IPS-11a (cell line): ENCODE results near the gene POLR2E.

Experiments
- H3K4me3 ChIP-seq: one replicate; pipeline ENCODE4 v1.5.1; 2013; ENCODE audit warnings: low read depth, low read length, control low read depth

POLR2E gene

DNA sequence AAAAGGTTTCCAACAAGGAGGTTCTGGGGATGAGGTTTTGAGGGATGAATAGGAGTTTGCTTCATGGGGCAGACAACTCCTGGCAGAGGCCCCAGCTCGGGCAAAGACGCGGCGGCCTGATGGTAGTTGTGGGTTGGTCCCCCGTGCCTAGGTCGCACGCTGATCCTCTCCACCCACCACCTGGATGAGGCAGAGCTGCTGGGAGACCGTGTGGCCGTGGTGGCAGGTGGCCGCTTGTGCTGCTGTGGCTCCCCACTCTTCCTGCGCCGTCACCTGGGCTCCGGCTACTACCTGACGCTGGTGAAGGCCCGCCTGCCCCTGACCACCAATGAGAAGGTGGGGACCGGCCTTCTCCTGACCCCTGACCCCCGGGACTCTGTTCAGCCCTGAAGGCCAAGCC lies 43.4 kb downstream of the POLR2E start:
- no peak overlapping the region for H3K4me3 ChIP-seq

DNA sequence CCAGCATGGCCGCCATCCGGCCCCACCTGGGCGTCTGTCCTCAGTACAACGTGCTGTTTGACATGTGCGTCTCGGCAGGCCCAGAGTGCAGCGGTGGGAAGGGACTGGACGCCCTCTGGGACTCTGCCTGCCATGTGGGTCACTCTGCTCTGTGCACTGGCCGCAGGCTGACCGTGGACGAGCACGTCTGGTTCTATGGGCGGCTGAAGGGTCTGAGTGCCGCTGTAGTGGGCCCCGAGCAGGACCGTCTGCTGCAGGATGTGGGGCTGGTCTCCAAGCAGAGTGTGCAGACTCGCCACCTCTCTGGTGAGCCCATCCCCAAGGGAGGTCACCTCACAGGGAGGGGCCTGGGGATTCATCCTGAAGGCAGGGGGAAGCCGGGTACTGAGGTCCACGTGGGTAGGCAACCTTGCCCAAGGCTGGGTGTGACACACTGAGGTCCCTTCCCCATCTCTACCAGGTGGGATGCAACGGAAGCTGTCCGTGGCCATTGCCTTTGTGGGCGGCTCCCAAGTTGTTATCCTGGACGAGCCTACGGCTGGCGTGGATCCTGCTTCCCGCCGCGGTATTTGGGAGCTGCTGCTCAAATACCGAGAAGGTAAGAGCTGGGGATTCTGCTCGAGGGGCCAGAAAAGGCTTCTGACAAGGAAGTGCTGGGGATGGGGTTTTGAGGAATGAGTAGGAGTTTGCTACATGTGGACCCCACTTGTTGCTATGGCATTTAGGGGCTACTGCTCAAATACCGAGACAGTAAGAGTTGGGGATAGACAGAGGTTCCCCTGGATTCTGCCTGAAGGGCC lies 44.0 kb downstream of the POLR2E start:
- H3K4me3 ChIP-seq = no peak overlapping the region

GRCh38 chr19:1049800-1050199 lies 45.4 kb downstream of the POLR2E start:
- H3K4me3 ChIP-seq = no peak overlapping the region

- no peak overlapping the region for H3K4me3 ChIP-seq
Observed at GRCh38 chr19:1049106-1049505, 46.1 kb downstream of the POLR2E start.

DNA sequence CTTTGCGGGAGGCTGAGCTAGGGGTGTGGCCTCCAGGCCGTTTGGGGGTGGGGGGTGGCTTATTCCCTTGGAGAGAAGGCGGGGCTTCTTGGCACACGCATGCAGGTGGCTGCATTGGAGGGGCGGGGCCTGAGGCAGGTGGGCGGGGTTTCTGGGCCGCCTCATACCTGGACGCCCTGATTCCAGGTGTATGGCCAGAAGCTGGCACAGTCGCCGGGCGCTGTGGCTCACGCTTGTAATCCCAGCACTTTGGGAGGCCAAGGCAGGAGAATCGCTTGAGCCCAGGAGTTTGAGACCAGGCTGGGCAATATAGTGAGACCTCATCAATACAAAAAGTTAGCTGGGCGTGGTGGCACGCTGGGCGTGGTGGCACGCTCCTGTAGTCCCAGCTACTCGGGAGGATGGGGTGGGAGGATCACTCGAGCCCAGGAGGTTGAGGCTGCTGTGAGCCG lies 47.5 kb downstream of the POLR2E start:
- H3K4me3 ChIP-seq = no peak overlapping the region

GRCh38 chr19:1046836-1047695 lies 48.1 kb downstream of the POLR2E start:
- H3K4me3 ChIP-seq = no peak overlapping the region

DNA sequence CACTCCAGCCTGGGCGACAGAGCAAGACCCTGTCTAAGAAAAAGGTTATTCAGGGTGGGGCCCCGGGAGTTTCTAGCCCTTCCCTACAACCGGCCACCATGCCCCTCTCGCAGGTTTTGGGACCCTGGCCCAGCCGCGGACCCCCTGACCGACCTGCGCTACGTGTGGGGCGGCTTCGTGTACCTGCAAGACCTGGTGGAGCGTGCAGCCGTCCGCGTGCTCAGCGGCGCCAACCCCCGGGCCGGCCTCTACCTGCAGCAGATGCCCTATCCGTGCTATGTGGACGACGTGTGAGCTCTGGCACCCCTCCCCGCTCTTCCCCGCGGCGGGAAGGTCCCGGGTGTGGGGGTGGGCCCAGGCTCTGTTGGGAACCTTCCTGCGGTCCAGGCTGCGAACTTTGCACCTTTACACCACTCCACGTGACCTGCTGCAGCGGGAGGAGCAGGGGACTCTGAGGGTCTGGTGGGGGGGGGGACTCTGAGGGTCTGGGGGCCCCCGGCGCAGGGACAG lies 49.0 kb downstream of the POLR2E start:
- no peak overlapping the region for H3K4me3 ChIP-seq

GRCh38 chr19:1045247-1045603 lies 50.0 kb downstream of the POLR2E start:
- H3K4me3 ChIP-seq = no peak overlapping the region

DNA sequence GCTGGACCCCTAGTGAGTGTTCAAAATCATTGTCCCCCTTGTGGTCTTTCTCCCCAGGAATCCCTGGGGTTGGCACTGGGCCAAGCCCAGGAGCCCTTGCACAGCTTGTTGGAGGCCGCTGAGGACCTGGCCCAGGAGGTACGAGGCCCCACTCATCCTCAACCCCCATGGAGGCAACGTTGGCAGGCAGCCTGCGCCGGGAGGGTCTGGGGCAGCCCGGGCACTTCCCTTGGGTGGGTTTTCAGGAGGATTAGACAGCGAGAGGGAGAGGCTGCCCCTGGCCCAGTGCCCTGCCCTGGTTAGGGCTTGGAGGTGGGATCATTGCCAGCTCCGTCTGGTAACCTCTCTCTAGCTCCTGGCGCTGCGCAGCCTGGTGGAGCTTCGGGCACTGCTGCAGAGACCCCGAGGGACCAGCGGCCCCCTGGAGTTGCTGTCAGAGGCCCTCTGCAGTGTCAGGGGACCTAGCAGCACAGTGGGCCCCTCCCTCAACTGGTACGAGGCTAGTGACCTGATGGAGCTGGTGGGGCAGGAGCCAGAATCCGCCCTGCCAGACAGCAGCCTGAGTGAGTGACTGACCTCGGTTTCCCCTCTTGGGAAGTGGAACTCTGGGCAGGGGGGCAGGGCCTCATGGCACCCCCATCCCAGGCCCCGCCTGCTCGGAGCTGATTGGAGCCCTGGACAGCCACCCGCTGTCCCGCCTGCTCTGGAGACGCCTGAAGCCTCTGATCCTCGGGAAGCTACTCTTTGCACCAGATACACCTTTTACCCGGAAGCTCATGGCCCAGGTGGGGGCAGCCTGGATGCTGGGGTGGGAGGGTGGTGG lies 52.3 kb downstream of the POLR2E start:
- no peak overlapping the region for H3K4me3 ChIP-seq

GRCh38 chr19:1041835-1042685 lies 53.1 kb downstream of the POLR2E start:
- no peak overlapping the region for H3K4me3 ChIP-seq

GRCh38 chr19:1041272-1041834 lies 53.8 kb downstream of the POLR2E start:
- no peak overlapping the region for H3K4me3 ChIP-seq

DNA sequence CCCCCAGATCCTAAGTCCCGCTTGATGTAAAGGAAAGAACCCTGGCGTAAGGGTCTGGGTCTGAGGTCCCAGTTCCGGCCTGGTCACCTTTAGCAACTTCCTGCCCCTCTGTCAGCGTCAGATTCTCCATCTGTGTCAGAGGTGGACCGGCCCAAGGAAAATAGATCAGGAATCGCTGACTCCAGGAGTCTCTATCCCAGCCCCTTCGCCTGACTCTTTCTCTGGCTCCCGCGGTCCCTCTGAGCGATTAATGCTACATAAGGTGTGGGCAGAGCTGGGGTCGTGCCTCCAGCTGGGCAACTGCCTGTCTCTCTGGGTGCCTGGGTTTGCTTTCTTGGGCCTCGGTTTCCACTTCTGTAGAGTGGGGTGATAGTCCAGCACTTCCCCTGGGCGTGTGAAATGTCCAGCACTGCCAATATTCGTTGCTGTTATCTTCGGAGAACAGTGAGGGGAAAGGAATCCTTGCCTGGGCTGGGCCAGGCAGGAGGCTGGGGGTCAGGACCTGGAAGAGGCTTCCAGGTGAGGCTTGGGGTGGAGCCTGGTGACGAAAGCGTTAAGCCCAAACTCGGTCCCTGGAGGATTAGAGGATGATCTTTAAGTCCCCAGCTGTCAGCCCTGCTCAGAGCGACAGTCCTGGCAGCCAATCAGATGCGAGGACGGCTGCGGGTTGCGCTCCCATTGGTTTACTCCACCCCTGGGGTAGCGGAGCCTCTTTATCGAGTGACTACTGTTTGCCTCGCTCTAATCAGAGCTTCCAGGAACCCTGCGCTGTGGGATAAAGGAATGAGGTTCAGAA lies 54.5 kb downstream of the POLR2E start:
- peak overlapping the region; percentile 53 for H3K4me3 ChIP-seq

GRCh38 chr19:1039646-1040475 lies 55.3 kb downstream of the POLR2E start, which contains the start of gene ABCA7:
Gene ABCA7, plus strand, starts transcription at chr19:1040107. Its CDS starts 1,255 bp downstream, at chr19:1041362.
- peak within 1 kb of the TSS; percentile 53 for H3K4me3 ChIP-seq

GRCh38 chr19:1038978-1039645 lies 56.1 kb downstream of the POLR2E start:
- H3K4me3 ChIP-seq = no peak overlapping the region

- H3K4me3 ChIP-seq = no peak overlapping the region
Observed at GRCh38 chr19:1037621-1038064, 57.5 kb downstream of the POLR2E start.
